Calu3 (cell line): ENCODE data around the gene CD37. TPM values are rescaled to one million over a fixed set of nuclear protein-coding genes. Genes with fewer than 3 reads are reported as not detected.

Experiments used
- BruUV-seq: library from RNA; stranded (reverse); fragments of 400-500 nt; replicated peaks from 2 replicates; lab custom pipeline; 2021; lab: Mats Ljungman, UMichigan
- CTCF ChIA-PET: fragments of 300-600 bp; sonication (Branson Sonifier 250); formaldehyde crosslinking; loops from one replicate; lab custom pipeline; 2022; ENCODE audit warnings: antibody characterized with exemption; lab: Charles Lee
- DNase-seq: peaks from one replicate; pipeline ENCODE4 v3.0.0; 2022
- H3K27ac Mint-ChIP-seq: one replicate; pipeline ENCODE4 v1.8.0; 2022; ENCODE audit warnings: mixed read lengths; ENCODE audit not compliant: unreplicated experiment
- H3K27me3 Mint-ChIP-seq: one replicate; pipeline ENCODE4 v1.8.0; 2022; ENCODE audit warnings: mixed read lengths; ENCODE audit not compliant: unreplicated experiment
- H3K36me3 Mint-ChIP-seq: one replicate; pipeline ENCODE4 v1.8.0; 2022; ENCODE audit warnings: mild to moderate bottlenecking, moderate library complexity, mixed read lengths; ENCODE audit not compliant: insufficient read depth, unreplicated experiment
- H3K4me1 Mint-ChIP-seq: one replicate; pipeline ENCODE4 v1.8.0; 2022; ENCODE audit warnings: mild to moderate bottlenecking, low read depth, mixed read lengths; ENCODE audit not compliant: unreplicated experiment
- H3K4me3 Mint-ChIP-seq: one replicate; pipeline ENCODE4 v1.8.0; 2022; ENCODE audit warnings: mild to moderate bottlenecking, low read depth, moderate library complexity, mixed read lengths; ENCODE audit not compliant: unreplicated experiment
- H3K9me3 Mint-ChIP-seq: one replicate; pipeline ENCODE4 v1.8.0; 2022; ENCODE audit warnings: low read depth, mixed read lengths; ENCODE audit not compliant: unreplicated experiment
- CTCF ChIP-seq: fragments of 200-600 bp; IDR thresholded peaks from one replicate; pipeline ENCODE4 v1.8.0; 2022; ENCODE audit warnings: antibody characterized with exemption; ENCODE audit not compliant: unreplicated experiment
- intact Hi-C: fragments of 100-400 bp; cut with micrococcal nuclease; formaldehyde crosslinking; loops from one replicate; pipeline ENCODE4 v1.10.0; 2022; ENCODE audit not compliant: unreplicated experiment
- total RNA-seq: library from RNA; stranded (reverse); gene quantifications from 2 replicates; pipeline ENCODE4 v1.2.3, GENCODE V29; 2022

The CD37 gene
- total RNA-seq, 1 experiment from 2014 or later = not detected

- Mint-ChIP-seq H3K27ac (no peak within 1 kb of the TSS), H3K36me3 (no peaks in the 10 kb centered on the region), H3K27me3 (no peaks in the 10 kb centered on the region), H3K4me1 (peaks cover 12% of the 10 kb centered on the region), H3K9me3 (no peaks in the 10 kb centered on the region), H3K4me3 (no peak within 1 kb of the TSS)
- intact Hi-C loops = no loop called here
- no TSS peak for BruUV-seq
- CTCF ChIA-PET = interaction anchor here (0.7 to 1.4 kb wide), 6 partner anchors 10 to 33 kb away, joined by 3 to 4 read pairs (median 4); no protein-coding TSS in a partner anchor
- TF ChIP-seq CTCF = no peak
- DNase-seq = peak; percentile 95
Observed at GRCh38 chr19:49363268-49364082, 28.3 kb downstream of the CD37 start, which contains the start of gene DKKL1. Gene DKKL1 (plus strand): TSS chr19:49363877. CDS start chr19:49363999, 122 bp downstream.

- CTCF ChIA-PET = interaction anchor here (0.7 kb wide), 1 partner anchor 12 kb away, joined by 4 read pairs; no protein-coding TSS in a partner anchor
Observed at GRCh38 chr19:49364083-49364737, 29.0 kb downstream of the CD37 start.

GRCh38 chr19:49366110-49366509, 30.9 kb downstream of the CD37 start:
- intact Hi-C loops = no loop called here
- no peak overlapping the region for H3K27ac Mint-ChIP-seq
- peaks cover 6% of the 10 kb centered on the region for H3K9me3 Mint-ChIP-seq
- no TSS peak for BruUV-seq
- peaks cover 22% of the 10 kb centered on the region for H3K27me3 Mint-ChIP-seq
- H3K36me3 Mint-ChIP-seq = peaks cover 3% of the 10 kb centered on the region
- CTCF ChIA-PET = interaction anchor here (0.5 to 0.6 kb wide), 2 partner anchors 7 to 293 kb away, joined by 3 read pairs; no protein-coding TSS in a partner anchor
- H3K4me1 Mint-ChIP-seq = peaks cover 10% of the 10 kb centered on the region
- no peak for TF ChIP-seq CTCF
- no peak for DNase-seq
- H3K4me3 Mint-ChIP-seq = no peak overlapping the region

More at GRCh38 chr19:49364083-49364737, 29.0 kb downstream of the CD37 start:
- H3K4me3 Mint-ChIP-seq = no peak overlapping the region
- TF ChIP-seq CTCF = no peak
- no peaks in the 10 kb centered on the region for H3K36me3 Mint-ChIP-seq
- H3K4me1 Mint-ChIP-seq = peaks cover 12% of the 10 kb centered on the region
- H3K27me3 Mint-ChIP-seq = peaks cover 3% of the 10 kb centered on the region
- no peak overlapping the region for H3K27ac Mint-ChIP-seq
- intact Hi-C loops = no loop called here
- no peak for DNase-seq
- peaks cover 3% of the 10 kb centered on the region for H3K9me3 Mint-ChIP-seq
- no TSS peak for BruUV-seq

GRCh38 chr19:49368711-49369358, 33.6 kb downstream of the CD37 start:
- H3K27ac Mint-ChIP-seq = no peak overlapping the region
- CTCF ChIA-PET = no interaction called here
- H3K4me3 Mint-ChIP-seq = no peak overlapping the region
- H3K4me1 Mint-ChIP-seq = no peaks in the 10 kb centered on the region
- intact Hi-C loops = no loop called here
- peaks cover 22% of the 10 kb centered on the region for H3K27me3 Mint-ChIP-seq
- peaks cover 3% of the 10 kb centered on the region for H3K36me3 Mint-ChIP-seq
- BruUV-seq = no TSS peak
- no peak for TF ChIP-seq CTCF
- no peak for DNase-seq
- peaks cover 6% of the 10 kb centered on the region for H3K9me3 Mint-ChIP-seq
